GM23248 (cell line): ENCODE data around the gene LMO1.

ENCODE experiments used
- EZH2 ChIP-seq: fragments of 200-600 bp; sonication (generic); IDR thresholded peaks from 2 replicates; pipeline ENCODE4 v1.6.1; 2018; ENCODE audit warnings: antibody characterized with exemption, mild to moderate bottlenecking; ENCODE audit not compliant: insufficient read depth, poor library complexity, severe bottlenecking
- EZH2phosphoT487 ChIP-seq: fragments of 200-600 bp; sonication (generic); IDR thresholded peaks from 2 replicates; pipeline ENCODE4 v1.6.1; 2018; ENCODE audit warnings: antibody characterized with exemption, moderate library complexity, mild to moderate bottlenecking, low read depth; ENCODE audit not compliant: insufficient read depth

- TF ChIP-seq EZH2 (no peak), EZH2phosphoT487 (no peak)
Observed at GRCh38 chr11:8241373-8242117, 22.1 kb downstream of the LMO1 start.
